GM21723 (cell line): ENCODE measurements around the gene YIPF3.

Experiments used
- ATAC-seq: cut with Tn5 transposase; IDR thresholded peaks from one replicate; pipeline ENCODE4 v1.9.1; 2021; ENCODE audit warnings: mild to moderate bottlenecking, moderate library complexity; ENCODE audit not compliant: unreplicated experiment

The YIPF3 gene

GRCh38 chr6:43493833-43494232 lies 22.9 kb downstream of the YIPF3 start:
- ATAC-seq = no peak

GRCh38 chr6:43493230-43493629 lies 23.5 kb downstream of the YIPF3 start:
- no peak for ATAC-seq

GRCh38 chr6:43492673-43493072 lies 24.1 kb downstream of the YIPF3 start:
- ATAC-seq = no peak

GRCh38 chr6:43491750-43492661 lies 24.7 kb downstream of the YIPF3 start:
- ATAC-seq = no peak

- ATAC-seq = no peak
These were observed 26.2 kb downstream of the YIPF3 start for GRCh38 chr6:43490523-43490939.

- ATAC-seq = no peak
These were observed 27.3 kb downstream of the YIPF3 start for GRCh38 chr6:43489277-43490072.

GRCh38 chr6:43488667-43489276 lies 28.0 kb downstream of the YIPF3 start:
- ATAC-seq = no peak

GRCh38 chr6:43481591-43482236 lies 35.0 kb downstream of the YIPF3 start:
- ATAC-seq = no peak

- ATAC-seq = no peak
These were observed 35.7 kb downstream of the YIPF3 start for GRCh38 chr6:43481075-43481474.

- no peak for ATAC-seq
These were observed 38.7 kb downstream of the YIPF3 start for GRCh38 chr6:43478008-43478372.

- peak; percentile 97 for ATAC-seq
These were observed 39.3 kb downstream of the YIPF3 start, which contains the start of gene TJAP1 for GRCh38 chr6:43477235-43478007. TSS of gene TJAP1 (plus strand) at chr6:43477570. CDS start at chr6:43499002, 21,432 bp downstream.

GRCh38 chr6:43476746-43477145 lies 40.0 kb downstream of the YIPF3 start:
- ATAC-seq = peak; percentile 18

- ATAC-seq = no peak
These were observed 41.2 kb downstream of the YIPF3 start for GRCh38 chr6:43475516-43475915.

GRCh38 chr6:43472515-43472914 lies 44.2 kb downstream of the YIPF3 start:
- no peak for ATAC-seq

GRCh38 chr6:43471399-43471798 lies 45.3 kb downstream of the YIPF3 start:
- ATAC-seq = no peak

- ATAC-seq = no peak
These were observed 46.8 kb downstream of the YIPF3 start for GRCh38 chr6:43469947-43470346.

GRCh38 chr6:43468748-43469681 lies 47.7 kb downstream of the YIPF3 start:
- no peak for ATAC-seq

GRCh38 chr6:43468240-43468639 lies 48.5 kb downstream of the YIPF3 start:
- ATAC-seq = no peak

- no peak for ATAC-seq
These were observed 49.0 kb downstream of the YIPF3 start for GRCh38 chr6:43467752-43468151.
